ENCODE data around the gene OLIG1.
A peak's percentile ranks its signal among the peaks of the same experiment; 100 is the strongest.

Gene OLIG1

GRCh38 chr21:33069994-33070743 is at the start of gene OLIG1:
OLIG1 (plus strand) TSS chr21:33070141; CDS start chr21:33070247, 106 bp downstream.
- peak in 1 of 2 donors; percentile 39 for DNase-seq

GRCh38 chr21:33020558-33021100 is 49.3 kb upstream of the OLIG1 start:
- no peak for DNase-seq

- no peak for DNase-seq
Observed at GRCh38 chr21:33021150-33021549, 48.8 kb upstream of the OLIG1 start.

GRCh38 chr21:33021667-33022066 is 48.3 kb upstream of the OLIG1 start:
- no peak for DNase-seq

- no peak for DNase-seq
Observed at GRCh38 chr21:33022489-33022827, 47.5 kb upstream of the OLIG1 start.

- no peak for DNase-seq
Observed at GRCh38 chr21:33022828-33023573, 46.9 kb upstream of the OLIG1 start.

- no peak for DNase-seq
Observed at GRCh38 chr21:33023574-33024200, 46.3 kb upstream of the OLIG1 start.

GRCh38 chr21:33024201-33025103 is 45.5 kb upstream of the OLIG1 start:
- DNase-seq: no peak

- DNase-seq: no peak
Observed at GRCh38 chr21:33025106-33025488, 44.8 kb upstream of the OLIG1 start.

GRCh38 chr21:33025489-33026442 is 44.2 kb upstream of the OLIG1 start, which contains the start of gene OLIG2:
OLIG2 (plus strand) TSS chr21:33025935; CDS start chr21:33026863, 928 bp downstream.
- DNase-seq: no peak

- no peak for DNase-seq
Observed at GRCh38 chr21:33026443-33026858, 43.5 kb upstream of the OLIG1 start.

GRCh38 chr21:33026878-33027400 is 43.0 kb upstream of the OLIG1 start:
- DNase-seq: no peak

GRCh38 chr21:33027401-33028286 is 42.3 kb upstream of the OLIG1 start:
- no peak for DNase-seq

GRCh38 chr21:33028287-33028670 is 41.7 kb upstream of the OLIG1 start:
- no peak for DNase-seq

- DNase-seq: peak; percentile 24 to 31
Observed at GRCh38 chr21:33028773-33029384, 41.1 kb upstream of the OLIG1 start.

- DNase-seq: no peak
Observed at GRCh38 chr21:33029385-33029921, 40.5 kb upstream of the OLIG1 start.

GRCh38 chr21:33029975-33030461 is 39.9 kb upstream of the OLIG1 start:
- DNase-seq: no peak

- DNase-seq: no peak
Observed at GRCh38 chr21:33030633-33031032, 39.3 kb upstream of the OLIG1 start.
